Right cardiac atrium (tissue), 5 donors: ENCODE data around the gene DDIAS. TPM values are rescaled to one million over a fixed set of nuclear protein-coding genes. Genes with fewer than 3 reads are reported as not detected.

Experiments
- ATAC-seq, 2 donors: fragments of 200-7000 bp; cut with Tn5 transposase; one replicate each; pipeline versions ENCODE4 v1.8.0 to v1.9.1; 2020; ENCODE audit warnings: moderate library complexity in 2 of 2, mild to moderate bottlenecking in 1 of 2
- DNase-seq, 3 donors: peaks; one replicate each; pipeline ENCODE4 v3.0.0-alpha.2; 2020
- H3K27ac ChIP-seq: one replicate; pipeline ENCODE4 v1.5.1; 2013; ENCODE audit warnings: mild to moderate bottlenecking, low read length, control low read depth, moderate library complexity
- H3K27me3 ChIP-seq: one replicate; pipeline ENCODE4 v1.6.1; 2013; ENCODE audit not compliant: control insufficient read depth, insufficient read depth
- H3K4me1 ChIP-seq: one replicate; pipeline ENCODE4 v1.6.1; 2013; ENCODE audit warnings: low read length; ENCODE audit not compliant: control insufficient read depth, insufficient read depth
- H3K4me3 ChIP-seq: one replicate; pipeline ENCODE4 v1.5.1; 2013; ENCODE audit warnings: low read length, control low read depth
- H3K9me3 ChIP-seq: one replicate; pipeline ENCODE4 v1.6.1; 2013; ENCODE audit warnings: low read length; ENCODE audit not compliant: control insufficient read depth
- WGBS: extraction: QIAGEN DNeasy Blood & Tissue Kit; methylation state at CpG from one replicate; pipeline ENCODE4 v1.1.7; 2013; 5-methylcytosine and 5-hydroxymethylcytosine counted together
- intact Hi-C, 4 donors: fragments of 100-400 bp; cut with DNase I; formaldehyde crosslinking; loops; one replicate each; pipeline versions ENCODE4 v1.11.0 to v1.14.0; 2022 to 2023
- polyA plus RNA-seq: library from polyadenylated mRNA; stranded (reverse); fragments of 200-250 nt; gene quantifications from one replicate; pipeline ENCODE4 v1.2.3, GENCODE V29; 2013
- total RNA-seq, 4 donors: library from RNA; stranded (reverse); fragmentation: NEBNext Ultra II Directional; extraction: Animal tissue kit (Norgen Biotek cat#: 25700); gene quantifications; one replicate each; pipeline ENCODE4 v1.2.1, GENCODE V29; 2021
- donor health status: healthy with polysubstance abuse.
- donor health status: DM: no; HTN: yes; CAD: no.
- donor health status: DM: no; HTN: no; CAD: no.
- donor health status: DM: no; HTN: yes; CAD: no; lungs with severe emphysema.
- donor health status: DM: yes; HTN: yes; CAD: no.

Gene DDIAS
- total and polyA plus RNA-seq, 5 donors = 0.20 to 2.0 (median 0.74) TPM

GRCh38 chr11:82890002-82890341 is 11.6 kb upstream of the DDIAS start:
- no peaks in the 10 kb centered on the region for H3K9me3 ChIP-seq
- H3K4me3 ChIP-seq = no peak overlapping the region
- WGBS = 80% methylated on average over 1 of the region's 1 CpG
- intact Hi-C loops = no loop called here
- ATAC-seq = no peak
- H3K27ac ChIP-seq = peak overlapping the region; percentile 21
- H3K4me1 ChIP-seq = peaks cover 4% of the 10 kb centered on the region
- no peak for DNase-seq
- H3K27me3 ChIP-seq = no peaks in the 10 kb centered on the region

DNA sequence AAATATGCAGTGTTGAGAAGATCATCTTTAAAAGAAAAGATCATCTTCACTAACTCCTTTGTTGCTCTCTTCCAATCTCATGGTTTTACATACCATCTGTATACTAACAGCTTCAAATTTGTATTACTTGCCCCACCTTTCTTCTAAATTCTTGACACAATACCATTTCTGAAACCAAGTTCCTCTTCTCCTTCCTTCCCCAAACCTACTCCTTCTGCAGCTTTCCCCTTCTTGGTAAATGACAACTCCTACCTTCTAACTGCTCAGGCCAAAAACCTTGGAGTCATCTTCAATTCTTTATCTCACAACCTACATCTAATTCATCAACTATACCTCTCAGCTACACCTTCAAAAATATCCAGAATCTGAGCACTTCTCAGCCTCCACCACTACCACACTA is 10.6 kb upstream of the DDIAS start:
- DNase-seq (no peak), ATAC-seq (no peak)
- Histone ChIP-seq H3K4me1 (peaks cover 4% of the 10 kb centered on the region), H3K9me3 (no peaks in the 10 kb centered on the region), H3K27ac (no peak overlapping the region), H3K27me3 (no peaks in the 10 kb centered on the region), H3K4me3 (no peak overlapping the region)
- intact Hi-C loops = no loop called here

- H3K9me3 ChIP-seq = no peaks in the 10 kb centered on the region
- intact Hi-C loops = no loop called here
Measured at GRCh38 chr11:82892611-82893169, 8.8 kb upstream of the DDIAS start.

DNA sequence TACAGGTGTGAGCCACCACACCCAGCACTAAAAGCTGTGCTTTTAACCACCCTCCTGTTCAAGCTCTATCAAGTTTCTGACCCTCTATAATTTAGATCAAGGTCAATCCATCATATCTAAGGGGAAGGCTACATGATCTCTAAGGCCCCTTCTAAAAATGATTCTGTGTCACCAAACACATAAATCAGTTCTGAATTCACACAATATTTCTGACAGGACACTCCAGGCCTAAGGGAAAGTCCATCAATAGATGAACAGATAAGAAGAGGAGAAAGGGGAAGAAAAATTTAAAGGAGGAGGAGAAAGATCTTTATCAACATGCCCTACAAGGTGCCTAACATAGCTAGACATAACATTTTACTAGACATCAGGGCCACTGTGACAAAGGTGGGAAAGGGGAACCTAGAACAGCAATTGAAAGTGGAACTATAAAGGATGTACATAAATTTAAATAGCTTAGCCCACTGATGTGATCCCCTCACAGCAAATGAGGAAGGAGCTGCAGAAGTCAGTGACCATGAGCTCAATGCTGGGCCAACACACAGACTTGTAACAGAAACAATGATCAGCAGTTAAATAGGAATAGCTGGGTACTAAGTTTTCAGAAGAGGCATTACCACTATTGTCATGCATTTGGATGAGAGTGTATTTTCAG is 6.0 kb upstream of the DDIAS start:
- ATAC-seq (no peak), DNase-seq (no peak)
- H3K4me1 ChIP-seq = peaks cover 4% of the 10 kb centered on the region
- no peak overlapping the region for H3K4me3 ChIP-seq
- H3K9me3 ChIP-seq = no peaks in the 10 kb centered on the region
- no peaks in the 10 kb centered on the region for H3K27me3 ChIP-seq
- H3K27ac ChIP-seq = no peak overlapping the region
- intact Hi-C loops = no loop called here

More at GRCh38 chr11:82892611-82893169, 8.8 kb upstream of the DDIAS start:
- H3K4me3 ChIP-seq = no peak overlapping the region
- ATAC-seq (no peak), DNase-seq (no peak)
- no peak overlapping the region for H3K27ac ChIP-seq
- no peaks in the 10 kb centered on the region for H3K27me3 ChIP-seq
- 91% methylated on average over 2 of the region's 2 CpGs for whole genome bisulfite sequencing
- peaks cover 4% of the 10 kb centered on the region for H3K4me1 ChIP-seq

DNA sequence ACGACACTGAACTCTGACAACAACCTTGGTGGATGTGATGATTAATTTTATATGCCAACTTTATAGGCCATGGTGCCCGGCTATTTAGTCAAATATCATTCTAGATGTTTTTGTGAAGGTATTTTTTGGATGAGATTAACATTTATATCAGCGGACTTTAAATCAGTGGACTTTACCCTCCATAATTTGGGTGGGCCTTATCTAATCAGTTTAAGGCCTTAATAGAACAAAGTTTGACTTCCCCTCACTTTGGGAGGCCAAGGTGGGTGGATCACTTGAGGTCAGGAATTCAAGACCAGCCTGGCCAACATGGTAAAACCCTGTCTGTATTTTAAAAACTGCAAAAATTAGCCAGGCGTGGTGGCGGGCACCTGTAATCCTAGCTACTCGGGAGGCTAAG is 5.4 kb upstream of the DDIAS start:
- Histone ChIP-seq H3K27ac (no peak overlapping the region), H3K4me1 (peaks cover 4% of the 10 kb centered on the region), H3K9me3 (no peaks in the 10 kb centered on the region), H3K4me3 (no peak overlapping the region), H3K27me3 (no peaks in the 10 kb centered on the region)
- ATAC-seq (no peak), DNase-seq (no peak)
- 92% methylated on average over 6 of the region's 6 CpGs for WGBS
- intact Hi-C loops = no loop called here

DNA sequence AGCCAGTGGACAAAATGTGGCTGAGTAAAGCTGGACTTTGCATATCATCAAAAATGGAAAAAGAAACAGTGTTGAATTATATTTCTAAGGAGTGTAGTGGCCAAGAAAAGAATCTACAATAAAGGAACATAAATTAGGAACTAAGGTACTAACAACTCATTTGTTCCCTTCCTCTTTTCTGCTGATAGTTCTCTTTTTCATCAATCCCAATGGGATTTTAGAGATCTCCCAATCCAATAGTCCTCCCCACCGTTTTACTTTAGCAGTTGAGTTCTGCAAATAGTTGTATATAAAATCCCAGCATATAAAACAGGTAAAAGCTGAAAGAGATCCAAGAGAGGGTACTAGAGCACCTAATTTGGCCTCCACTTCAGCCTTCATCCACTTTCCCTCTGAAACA is 3.3 kb upstream of the DDIAS start:
- intact Hi-C loops = no loop called here
- 25% methylated on average over 1 of the region's 1 CpG for WGBS
- DNase-seq = no peak
- ATAC-seq = no peak
- H3K27me3 ChIP-seq = no peaks in the 10 kb centered on the region
- peak overlapping the region; percentile 82 for H3K4me3 ChIP-seq
- H3K27ac ChIP-seq = no peak overlapping the region
- H3K9me3 ChIP-seq = no peaks in the 10 kb centered on the region
- H3K4me1 ChIP-seq = peaks cover 2% of the 10 kb centered on the region

DNA sequence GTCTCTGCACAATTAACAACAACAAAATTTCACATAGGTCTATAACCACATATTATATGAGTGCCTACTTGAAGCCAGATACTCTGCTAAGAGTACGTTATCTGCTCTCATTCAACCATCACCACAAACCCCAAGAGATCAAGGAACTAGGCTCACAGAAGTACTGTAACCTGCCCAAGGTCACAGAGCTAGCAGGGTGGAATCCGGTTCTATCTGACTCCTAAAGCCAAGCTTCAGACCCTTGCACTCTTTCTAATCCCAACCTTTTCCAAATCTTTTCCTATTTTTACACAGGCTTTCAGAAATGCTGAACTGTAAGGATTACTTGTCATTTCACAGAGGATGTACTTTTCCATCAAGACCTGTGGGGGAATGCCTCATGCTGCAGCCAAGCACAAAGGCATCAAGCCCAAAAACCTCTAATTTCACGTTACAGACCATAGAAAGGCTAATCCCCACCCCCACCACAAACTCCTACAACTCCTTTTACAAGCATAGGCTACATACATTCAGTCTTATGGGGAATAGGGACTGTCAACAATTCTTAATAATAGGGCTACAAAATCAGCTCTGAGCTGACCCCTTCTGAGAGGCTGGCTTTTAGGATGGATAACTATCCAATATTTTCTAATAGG is 2.2 kb upstream of the DDIAS start:
- no peaks in the 10 kb centered on the region for H3K4me1 ChIP-seq
- WGBS = 12% methylated on average over 3 of the region's 3 CpGs
- H3K27me3 ChIP-seq = no peaks in the 10 kb centered on the region
- H3K27ac ChIP-seq = no peak overlapping the region
- DNase-seq (no peak), ATAC-seq (no peak)
- intact Hi-C loops = no loop called here
- H3K4me3 ChIP-seq = peak overlapping the region; percentile 82
- H3K9me3 ChIP-seq = no peaks in the 10 kb centered on the region

DNA sequence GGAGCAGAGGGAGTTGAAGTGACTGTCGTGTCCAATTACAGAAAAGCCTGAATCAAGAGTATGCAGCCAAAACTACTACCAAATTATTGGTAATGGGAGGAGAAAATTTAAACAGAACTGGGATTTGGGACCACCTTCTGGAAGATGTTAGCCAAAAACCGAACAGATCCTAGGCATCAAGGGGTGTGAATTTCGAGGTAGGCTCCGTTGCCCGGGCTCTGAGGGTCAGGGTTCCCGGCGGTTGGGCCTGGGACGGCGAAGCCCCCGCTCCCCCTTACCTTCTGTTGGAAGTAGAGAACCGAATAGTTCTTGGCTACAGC is 1.6 kb upstream of the DDIAS start:
- peak overlapping the region; percentile 82 for H3K4me3 ChIP-seq
- no peaks in the 10 kb centered on the region for H3K4me1 ChIP-seq
- peak overlapping the region; percentile 86 for H3K27ac ChIP-seq
- intact Hi-C loops = loop anchor here (5.0 to 10.0 kb wide), 5 partner anchors 33 to 355 kb away; partner anchors contain the start of gene ANKRD42 (in 2 of the 4)
- ATAC-seq (no peak), DNase-seq (no peak)
- H3K9me3 ChIP-seq = no peaks in the 10 kb centered on the region
- WGBS = under 1% methylated on average over 11 of the region's 11 CpGs
- no peaks in the 10 kb centered on the region for H3K27me3 ChIP-seq

DNA sequence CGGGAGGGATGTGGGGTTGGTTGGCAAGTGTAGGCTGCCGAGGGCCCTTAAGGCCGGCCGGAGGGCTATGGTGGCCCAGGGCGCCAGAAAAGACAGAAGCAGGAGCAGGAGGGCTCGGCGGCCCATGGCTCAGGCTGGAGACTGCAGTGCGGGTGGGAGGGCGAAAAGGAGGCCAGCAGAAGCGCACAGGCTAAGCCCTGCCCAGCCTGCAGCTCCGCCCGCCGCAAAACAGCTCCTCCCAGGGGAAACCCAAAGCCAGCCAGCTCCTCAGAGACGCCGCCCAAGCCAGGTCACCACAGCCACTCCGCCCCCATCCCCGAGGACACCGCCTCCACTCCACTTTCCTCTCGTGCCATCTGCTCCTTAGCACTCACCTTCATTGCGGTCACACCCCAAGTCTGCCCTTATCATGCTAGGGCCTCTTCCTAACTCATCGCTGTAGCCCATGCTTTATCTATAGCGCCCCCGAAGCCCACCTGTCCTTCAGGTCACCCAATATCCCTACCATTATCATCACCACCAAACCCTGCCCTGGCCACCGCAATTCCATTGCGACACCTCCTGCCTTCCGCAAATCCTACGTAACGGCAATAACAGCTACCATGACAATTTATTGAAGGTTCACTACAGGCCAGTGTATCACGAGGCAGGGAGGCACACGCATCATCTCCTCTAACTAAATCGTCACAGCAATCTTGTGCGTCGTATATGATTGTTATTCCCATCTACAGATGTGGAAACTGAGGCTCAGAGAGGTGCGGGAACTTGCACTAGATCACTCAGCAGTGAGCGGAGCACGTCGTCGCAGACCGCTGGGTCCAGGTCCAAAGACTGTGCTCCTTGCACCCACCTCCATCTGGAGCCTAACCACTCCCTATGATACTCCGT is 1.0 kb upstream of the DDIAS start, which contains the start of gene PRCP:
PRCP (minus strand) TSS at position 154 of the 888 bp plus-strand sequence; CDS start at position 126, 28 bp downstream.
- Histone ChIP-seq H3K27me3 (no peaks in the 10 kb centered on the region), H3K27ac (peak within 1 kb of the TSS; percentile 87), H3K4me3 (peak within 1 kb of the TSS; percentile 82), H3K9me3 (no peaks in the 10 kb centered on the region), H3K4me1 (no peaks in the 10 kb centered on the region)
- under 1% methylated on average over 40 of the region's 40 CpGs for WGBS
- intact Hi-C loops = loop anchor here (5.0 to 10.0 kb wide), 5 partner anchors 33 to 354 kb away; partner anchors contain the start of gene ANKRD42 (in 2 of the 4)
- DNase-seq (peak; percentile 94 to 97 (median 97)), ATAC-seq (peak; percentile 96)

GRCh38 chr11:82901922-82902485 is 468 bp downstream of the DDIAS start:
- Histone ChIP-seq H3K4me3 (peak overlapping the region; percentile 82), H3K27me3 (no peaks in the 10 kb centered on the region), H3K27ac (no peak overlapping the region), H3K4me1 (no peaks in the 10 kb centered on the region), H3K9me3 (no peaks in the 10 kb centered on the region)
- WGBS = 4% methylated on average over 15 of the region's 15 CpGs
- DNase-seq = no peak
- intact Hi-C loops = loop anchor here (5.0 to 10.0 kb wide), 5 partner anchors 35 to 353 kb away; partner anchors contain the start of gene ANKRD42 (in 2 of the 4)
- ATAC-seq = no peak
